H1 (cell line): ENCODE measurements around the gene FOXP2.

ENCODE experiments used
- CEBPB ChIP-seq: IDR thresholded peaks from 2 replicates; pipeline ENCODE4 v1.6.1; 2012; ENCODE audit warnings: low read depth, low read length
- CHD2 ChIP-seq: IDR thresholded peaks from 2 replicates; pipeline ENCODE4 v1.6.1; 2012; ENCODE audit warnings: low read length, improper control_type of control experiment
- CREB1 ChIP-seq: IDR thresholded peaks from 2 replicates; pipeline ENCODE4 v1.6.1; 2012; ENCODE audit warnings: inconsistent platforms
- EGR1 ChIP-seq: IDR thresholded peaks from 2 replicates; pipeline ENCODE4 v1.6.1; 2011; ENCODE audit warnings: low read depth, low read length, borderline replicate concordance
- EZH2 ChIP-seq: fragments of 200-600 bp; sonication (generic); IDR thresholded peaks from 2 replicates; pipeline ENCODE4 v1.7.1; 2012; ENCODE audit warnings: low read depth, mild to moderate bottlenecking, moderate library complexity, low read length, inconsistent platforms; ENCODE audit not compliant: severe bottlenecking
- HDAC6 ChIP-seq: IDR thresholded peaks from one replicate; pipeline ENCODE4 v1.7.1; 2012; ENCODE audit warnings: low read depth, mild to moderate bottlenecking, inconsistent platforms, low read length, moderate library complexity
- JUND ChIP-seq: IDR thresholded peaks from 2 replicates; pipeline ENCODE4 v1.6.1; 2011; ENCODE audit warnings: mild to moderate bottlenecking, improper control_type of control experiment, low read length
- POLR2A ChIP-seq, 2 experiments: IDR thresholded peaks; 1 replicate in 1 of 2; 2 replicates in 1 of 2; pipeline ENCODE4 v1.6.1; 2011; ENCODE audit warnings: low read depth in 2 of 2, low read length in 2 of 2, mild to moderate bottlenecking in 2 of 2; ENCODE audit errors: control extremely low read depth in 1 of 2
- POLR2AphosphoS5 ChIP-seq: IDR thresholded peaks from 2 replicates; pipeline ENCODE4 v1.6.1; 2011; ENCODE audit warnings: low read depth, low read length
- RNF2 ChIP-seq: fragments of 200-900, 300-1000 bp; sonication (generic); IDR thresholded peaks from 2 replicates; pipeline ENCODE4 v1.7.1; 2016; ENCODE audit warnings: borderline replicate concordance, low read depth, mild to moderate bottlenecking, antibody characterized with exemption, low read length; ENCODE audit not compliant: poor library complexity, severe bottlenecking; ENCODE audit errors: missing control alignments
- SIN3A ChIP-seq, 2 experiments: IDR thresholded peaks in 1 of 2; conservative IDR thresholded peaks in 1 of 2; 2 replicates each; pipeline ENCODE4 v1.6.1; 2011 to 2012; ENCODE audit warnings: low read length in 2 of 2, improper control_type of control experiment in 1 of 2, low read depth in 1 of 2, mild to moderate bottlenecking in 1 of 2
- SIX5 ChIP-seq: IDR thresholded peaks from 2 replicates; pipeline ENCODE4 v1.6.1; 2011; ENCODE audit warnings: mild to moderate bottlenecking, low read depth, low read length
- TF ChIP-seq, protein P1 (sequence below), 3 experiments: IDR thresholded peaks; 1 replicate in 2 of 3; 2 replicates in 1 of 3; pipeline versions ENCODE4 v1.5.1 to v1.6.1; 2011; ENCODE audit warnings: low read length in 3 of 3, mild to moderate bottlenecking in 3 of 3, inconsistent platforms in 2 of 3, low read depth in 1 of 3, moderate library complexity in 1 of 3; ENCODE audit not compliant: insufficient read depth in 1 of 3; ENCODE audit errors: control extremely low read depth in 1 of 3

DNA sequence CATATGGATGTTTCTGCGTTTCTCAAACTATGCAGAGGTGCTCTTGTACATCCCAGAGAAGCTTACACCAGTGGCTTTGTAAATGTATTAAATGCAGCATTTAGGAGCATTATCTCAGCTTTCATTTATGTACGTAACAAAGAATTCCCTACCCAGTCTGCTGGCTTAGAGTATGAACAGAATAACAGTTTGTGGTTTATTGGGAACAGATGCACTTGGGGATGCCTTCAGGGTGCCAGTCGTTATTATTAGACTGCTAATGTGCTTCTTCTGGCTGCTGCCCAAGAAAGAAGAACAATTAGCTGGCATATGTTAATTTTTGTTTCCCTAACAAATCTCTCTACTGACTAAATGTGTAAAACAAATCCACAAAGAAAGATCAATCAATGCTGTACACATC is 241.9 kb downstream of the FOXP2 start:
- TF ChIP-seq POLR2A (IDR thresholded peaks at IDR 0.05; ENCODE audit: control extremely low read depth in 1 of 2, low read depth in 2 of 2, low read length in 2 of 2) (no peak), EZH2 (no peak), POLR2AphosphoS5 (no peak), CEBPB (no peak), RNF2 (no peak), EGR1 (no peak), JUND (no peak), CHD2 (no peak), CREB1 (no peak), SIX5 (no peak), HDAC6 (no peak), SIN3A (conservative IDR thresholded peaks at IDR 0.05 in 1 of 2, IDR thresholded peaks at IDR 0.05 in 1 of 2; ENCODE audit: low read depth in 1 of 2, low read length in 2 of 2) (no peak)
- TF ChIP-seq, protein P1, sequence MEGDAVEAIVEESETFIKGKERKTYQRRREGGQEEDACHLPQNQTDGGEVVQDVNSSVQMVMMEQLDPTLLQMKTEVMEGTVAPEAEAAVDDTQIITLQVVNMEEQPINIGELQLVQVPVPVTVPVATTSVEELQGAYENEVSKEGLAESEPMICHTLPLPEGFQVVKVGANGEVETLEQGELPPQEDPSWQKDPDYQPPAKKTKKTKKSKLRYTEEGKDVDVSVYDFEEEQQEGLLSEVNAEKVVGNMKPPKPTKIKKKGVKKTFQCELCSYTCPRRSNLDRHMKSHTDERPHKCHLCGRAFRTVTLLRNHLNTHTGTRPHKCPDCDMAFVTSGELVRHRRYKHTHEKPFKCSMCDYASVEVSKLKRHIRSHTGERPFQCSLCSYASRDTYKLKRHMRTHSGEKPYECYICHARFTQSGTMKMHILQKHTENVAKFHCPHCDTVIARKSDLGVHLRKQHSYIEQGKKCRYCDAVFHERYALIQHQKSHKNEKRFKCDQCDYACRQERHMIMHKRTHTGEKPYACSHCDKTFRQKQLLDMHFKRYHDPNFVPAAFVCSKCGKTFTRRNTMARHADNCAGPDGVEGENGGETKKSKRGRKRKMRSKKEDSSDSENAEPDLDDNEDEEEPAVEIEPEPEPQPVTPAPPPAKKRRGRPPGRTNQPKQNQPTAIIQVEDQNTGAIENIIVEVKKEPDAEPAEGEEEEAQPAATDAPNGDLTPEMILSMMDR (IDR thresholded peaks at IDR 0.05; ENCODE audit: control extremely low read depth in 1 of 3, insufficient read depth in 1 of 3, low read depth in 1 of 3, low read length in 3 of 3): no peak
